ENCODE measurements around the gene HLTF.
"Not testable (repeated sequence)": the region's sequence is repeated elsewhere in the genome, so short reads cannot be mapped to it uniquely, and the experiment has no call there.

HLTF gene

DNA sequence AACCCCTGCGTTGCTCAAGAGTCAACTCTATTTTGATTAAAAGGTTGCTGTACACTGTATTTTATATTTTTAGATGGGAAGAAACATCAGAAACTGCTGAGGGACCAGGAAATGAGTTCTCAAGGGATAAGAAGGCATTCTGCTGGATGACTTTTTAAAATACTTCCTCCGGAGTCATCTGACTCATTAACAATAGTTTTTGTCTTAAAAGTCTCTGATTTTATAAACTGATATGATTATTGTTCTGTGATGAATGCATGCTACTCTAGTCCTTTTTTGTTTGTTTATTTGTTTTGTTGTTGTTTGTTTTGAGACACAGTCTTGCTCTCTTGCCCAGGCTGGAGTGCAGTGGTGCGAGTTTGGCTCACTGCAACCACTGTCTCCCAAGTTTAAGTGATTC is 18.2 kb upstream of the HLTF start:
- TF ChIP-seq, protein P1, sequence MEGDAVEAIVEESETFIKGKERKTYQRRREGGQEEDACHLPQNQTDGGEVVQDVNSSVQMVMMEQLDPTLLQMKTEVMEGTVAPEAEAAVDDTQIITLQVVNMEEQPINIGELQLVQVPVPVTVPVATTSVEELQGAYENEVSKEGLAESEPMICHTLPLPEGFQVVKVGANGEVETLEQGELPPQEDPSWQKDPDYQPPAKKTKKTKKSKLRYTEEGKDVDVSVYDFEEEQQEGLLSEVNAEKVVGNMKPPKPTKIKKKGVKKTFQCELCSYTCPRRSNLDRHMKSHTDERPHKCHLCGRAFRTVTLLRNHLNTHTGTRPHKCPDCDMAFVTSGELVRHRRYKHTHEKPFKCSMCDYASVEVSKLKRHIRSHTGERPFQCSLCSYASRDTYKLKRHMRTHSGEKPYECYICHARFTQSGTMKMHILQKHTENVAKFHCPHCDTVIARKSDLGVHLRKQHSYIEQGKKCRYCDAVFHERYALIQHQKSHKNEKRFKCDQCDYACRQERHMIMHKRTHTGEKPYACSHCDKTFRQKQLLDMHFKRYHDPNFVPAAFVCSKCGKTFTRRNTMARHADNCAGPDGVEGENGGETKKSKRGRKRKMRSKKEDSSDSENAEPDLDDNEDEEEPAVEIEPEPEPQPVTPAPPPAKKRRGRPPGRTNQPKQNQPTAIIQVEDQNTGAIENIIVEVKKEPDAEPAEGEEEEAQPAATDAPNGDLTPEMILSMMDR (conservative IDR thresholded peaks at IDR 0.05; ENCODE audit: low read depth): no peak
- H3K27ac ChIP-seq: no peak overlapping the region
- ChIA-PET CTCF (no interaction called here), POLR2A (ENCODE audit: low non-redundant PET) (no interaction called here)
- DNase-seq (ENCODE audit: low spot score): no peak

DNA sequence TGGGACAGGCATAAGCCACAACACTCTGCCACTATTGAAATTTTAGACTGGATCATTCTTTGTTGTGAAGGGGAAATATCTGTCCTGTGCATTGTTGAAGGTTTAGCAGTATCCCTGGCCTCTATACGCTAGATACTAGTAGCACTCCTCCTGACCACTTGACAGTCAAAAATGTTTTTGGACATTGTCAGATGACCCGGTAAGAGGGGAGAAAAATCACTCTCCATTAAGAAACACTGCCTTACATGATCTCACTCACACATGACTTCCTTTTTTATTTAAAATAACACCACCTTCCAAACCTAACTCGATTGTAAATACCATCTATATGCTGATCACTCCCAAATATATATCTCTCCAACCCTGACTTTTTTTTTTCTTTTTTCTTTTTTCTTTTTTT is 15.3 kb upstream of the HLTF start:
- no peak for DNase-seq (ENCODE audit: low spot score)
- no peak overlapping the region for H3K27ac ChIP-seq
- POLR2A ChIA-PET (ENCODE audit: low non-redundant PET): no interaction called here
- CTCF ChIA-PET: no interaction called here
- TF ChIP-seq, protein P1 (conservative IDR thresholded peaks at IDR 0.05; ENCODE audit: low read depth): no peak

DNA sequence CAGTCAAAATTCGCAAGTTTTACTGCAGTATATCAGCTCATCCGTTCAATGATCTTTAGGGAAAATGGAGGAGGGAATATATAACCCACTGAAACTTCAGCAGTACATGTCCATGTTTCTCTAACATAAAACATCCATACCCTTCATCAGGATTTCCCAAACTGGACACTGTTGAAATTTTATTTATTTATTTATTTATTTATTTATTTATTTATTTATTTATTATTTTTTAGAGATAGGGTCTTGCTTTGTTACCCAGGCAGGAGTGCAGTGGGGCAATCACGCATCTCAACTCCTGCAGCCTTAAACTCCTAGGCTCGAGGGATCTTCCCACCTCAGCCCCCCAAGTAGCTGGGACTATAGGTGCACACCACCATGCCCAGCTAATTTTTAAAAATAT is 14.8 kb upstream of the HLTF start:
- CTCF ChIA-PET: no interaction called here

DNA sequence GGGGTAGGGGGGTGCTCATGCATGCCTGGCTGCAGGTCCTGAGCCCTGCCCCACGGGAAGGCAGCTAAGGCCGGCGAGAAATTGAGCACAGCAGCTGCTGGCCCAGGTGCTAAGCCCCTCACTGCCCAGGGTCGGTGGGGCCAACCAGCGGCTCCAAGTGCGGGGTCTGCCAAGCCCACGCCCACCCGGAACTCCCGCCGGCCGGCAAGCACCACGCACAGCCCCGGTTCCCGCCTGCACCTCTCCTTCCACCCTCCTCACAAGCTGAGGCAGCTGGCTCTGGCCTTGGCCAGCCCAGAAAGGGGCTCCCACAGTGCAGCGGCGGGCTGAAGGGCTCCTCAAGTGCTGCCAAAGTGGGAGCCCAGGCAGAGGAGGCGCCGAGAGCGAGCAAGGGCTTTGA is 11.7 kb upstream of the HLTF start:
- DNase-seq (ENCODE audit: low spot score); CTCF ChIA-PET; POLR2A ChIA-PET (ENCODE audit: low non-redundant PET); H3K27ac ChIP-seq: not testable (repeated sequence)

More for the DNA sequence above, 14.8 kb upstream of the HLTF start:
- no peak for DNase-seq (ENCODE audit: low spot score)
- POLR2A ChIA-PET (ENCODE audit: low non-redundant PET): no interaction called here
- H3K27ac ChIP-seq: no peak overlapping the region
- TF ChIP-seq, protein P1 (conservative IDR thresholded peaks at IDR 0.05; ENCODE audit: low read depth): no peak

- no peak overlapping the region for H3K27ac ChIP-seq
- DNase-seq (ENCODE audit: low spot score): no peak
- TF ChIP-seq, protein P1 (conservative IDR thresholded peaks at IDR 0.05; ENCODE audit: low read depth): no peak
- ChIA-PET CTCF (no interaction called here), POLR2A (ENCODE audit: low non-redundant PET) (no interaction called here)
Observed at GRCh38 chr3:149095487-149095886, 9.2 kb upstream of the HLTF start.

DNA sequence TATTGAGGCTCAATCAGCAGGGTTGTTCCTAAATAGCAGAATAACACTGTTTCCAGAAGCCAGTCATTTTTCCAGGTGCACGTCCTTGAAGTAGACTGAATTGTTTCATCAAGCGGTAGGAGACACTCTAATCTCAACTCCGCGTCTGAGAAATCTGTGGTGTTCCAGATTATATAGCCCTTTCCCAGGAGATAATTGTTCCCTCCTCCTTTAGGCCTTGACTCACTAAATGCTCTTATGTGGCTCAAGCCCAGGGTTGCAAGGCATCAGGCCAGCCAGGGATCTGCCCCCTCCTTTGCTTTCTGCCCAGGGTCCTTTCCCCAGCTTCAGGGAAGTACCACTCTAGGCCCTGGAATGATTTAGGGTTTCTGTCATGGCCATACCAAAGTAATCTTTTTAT is 5.7 kb upstream of the HLTF start:
- CTCF ChIA-PET: no interaction called here
- TF ChIP-seq, protein P1 (conservative IDR thresholded peaks at IDR 0.05; ENCODE audit: low read depth): no peak
- no peak for DNase-seq (ENCODE audit: low spot score)
- POLR2A ChIA-PET (ENCODE audit: low non-redundant PET): no interaction called here
- H3K27ac ChIP-seq: no peak overlapping the region

- CTCF ChIA-PET: interaction anchor here (0.6 kb wide), 1 partner anchor 190 kb away, joined by 3 read pairs; no protein-coding TSS in a partner anchor
- no peak overlapping the region for H3K27ac ChIP-seq
- DNase-seq (ENCODE audit: low spot score): no peak
- POLR2A ChIA-PET (ENCODE audit: low non-redundant PET): no interaction called here
- TF ChIP-seq, protein P1 (conservative IDR thresholded peaks at IDR 0.05; ENCODE audit: low read depth): no peak
Observed at GRCh38 chr3:149090907-149091306, 4.6 kb upstream of the HLTF start.
